HPDE6-E6E7 (cell line): ENCODE results near the gene ELL.
A peak's percentile ranks its signal among the peaks of the same experiment; 100 is the strongest.
"Not testable (repeated sequence)": the region's sequence is repeated elsewhere in the genome, so short reads cannot be mapped to it uniquely, and the experiment has no call there.

Source experiments
- DNase-seq: peaks from one replicate; pipeline ENCODE4 v3.0.0; 2011; ENCODE audit warnings: missing footprints; ENCODE audit errors: extremely low spot score

The ELL gene

DNA sequence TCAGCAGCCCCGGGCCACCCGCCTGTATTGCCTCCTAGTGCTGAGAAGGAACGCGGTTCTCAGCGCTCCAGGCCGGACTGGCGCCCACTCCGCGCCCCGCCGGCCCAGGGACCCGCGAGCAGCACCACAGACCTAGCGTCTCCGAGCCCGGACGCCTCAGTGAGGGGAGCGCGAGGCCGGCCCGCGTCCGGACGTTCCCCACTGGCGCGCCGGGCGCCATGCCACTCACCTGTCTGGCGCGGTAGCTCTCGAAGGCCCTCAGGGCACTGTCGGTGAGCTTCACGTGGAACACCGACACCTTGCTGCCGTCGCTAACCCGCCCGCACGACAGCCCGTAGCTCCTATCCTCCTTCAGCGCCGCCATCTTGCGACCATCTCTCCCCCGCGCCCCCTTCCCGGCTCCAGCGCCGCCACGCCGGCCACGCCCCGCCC, at the start of gene ELL:
Gene ELL (minus strand): TSS at position 379 of the 432 bp plus-strand sequence. CDS start 15 bp downstream, at position 364.
- no peak for DNase-seq

DNA sequence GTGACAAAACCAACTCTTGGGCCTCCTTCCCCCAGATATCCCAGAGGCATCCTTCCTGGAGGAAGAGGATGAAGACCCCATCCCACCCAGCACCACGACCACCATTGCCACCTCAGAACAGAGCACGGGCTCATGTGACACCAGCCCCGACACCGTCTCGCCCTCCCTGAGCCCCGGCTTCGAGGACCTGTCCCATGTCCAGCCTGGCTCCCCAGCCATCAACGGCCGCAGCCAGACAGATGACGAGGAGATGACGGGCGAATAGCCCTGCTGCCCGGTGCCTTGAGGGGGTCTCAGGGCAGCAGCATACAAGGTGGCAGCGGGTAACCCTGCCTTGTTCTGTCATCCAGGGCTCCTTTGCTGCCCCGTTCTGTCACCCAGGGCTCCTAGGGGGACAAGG, 46.5 kb upstream of the ELL start:
- DNase-seq, result no peak

DNA sequence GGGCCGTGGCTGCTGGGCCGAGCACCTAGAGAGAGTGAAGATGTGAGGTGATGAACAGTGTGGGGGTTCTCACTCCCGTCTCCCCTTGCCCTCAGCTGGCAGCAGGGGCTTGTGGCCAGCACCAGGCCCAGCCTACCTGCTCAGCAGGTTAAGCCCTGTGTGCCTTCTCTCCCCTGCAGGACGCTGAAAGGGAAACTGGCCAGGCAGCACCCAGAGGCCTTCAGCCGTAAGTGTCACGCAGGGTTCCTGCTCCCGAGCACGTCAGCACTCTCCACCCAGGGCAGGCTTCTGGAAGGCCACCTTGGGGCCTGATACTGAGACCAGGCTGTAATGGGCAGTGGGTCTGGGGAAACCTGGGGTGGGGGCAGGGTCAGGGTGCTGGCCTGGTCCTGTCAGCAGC, 45.1 kb upstream of the ELL start:
- DNase-seq, result no peak

DNA sequence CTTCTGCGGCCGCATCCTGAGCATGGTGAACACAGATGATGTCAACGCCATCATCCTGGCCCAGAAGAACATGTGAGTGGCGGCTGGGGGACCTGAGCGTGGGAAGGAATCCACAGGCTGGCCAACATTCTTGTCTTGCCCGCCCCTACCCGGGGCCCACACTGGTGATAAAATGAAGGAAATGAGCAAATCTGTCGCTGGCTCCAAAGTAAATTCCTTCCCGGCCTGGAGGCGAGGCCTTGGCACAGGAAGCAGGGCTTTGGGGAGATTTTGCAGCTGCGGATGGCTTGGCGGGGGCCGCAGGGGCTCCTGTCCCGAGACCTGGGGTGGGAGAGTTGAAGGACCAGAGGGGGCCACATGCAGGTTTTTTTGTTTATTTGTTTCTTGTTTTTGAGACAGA, 40.2 kb upstream of the ELL start:
- no peak for DNase-seq

DNA sequence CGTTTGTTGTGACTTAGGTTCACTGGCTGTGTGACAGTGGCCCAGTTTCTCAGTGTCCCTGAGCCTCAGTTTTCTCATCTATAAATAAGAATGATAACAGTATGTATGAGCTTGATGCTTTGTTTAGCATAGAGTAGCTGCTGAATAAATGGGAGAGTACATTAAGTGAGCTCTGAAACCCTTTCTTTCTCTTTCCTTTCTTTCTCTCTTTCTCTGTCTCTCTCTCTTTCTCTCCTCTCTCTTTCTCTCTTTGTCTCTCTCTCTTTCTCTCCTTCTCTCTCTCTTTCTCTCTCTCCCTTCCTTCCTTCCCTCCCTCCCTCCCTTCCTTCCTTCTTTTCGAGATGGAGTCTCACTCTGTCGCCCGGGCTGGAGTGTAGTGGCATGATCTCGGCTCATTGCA, 37.8 kb upstream of the ELL start:
- DNase-seq, result no peak

DNA sequence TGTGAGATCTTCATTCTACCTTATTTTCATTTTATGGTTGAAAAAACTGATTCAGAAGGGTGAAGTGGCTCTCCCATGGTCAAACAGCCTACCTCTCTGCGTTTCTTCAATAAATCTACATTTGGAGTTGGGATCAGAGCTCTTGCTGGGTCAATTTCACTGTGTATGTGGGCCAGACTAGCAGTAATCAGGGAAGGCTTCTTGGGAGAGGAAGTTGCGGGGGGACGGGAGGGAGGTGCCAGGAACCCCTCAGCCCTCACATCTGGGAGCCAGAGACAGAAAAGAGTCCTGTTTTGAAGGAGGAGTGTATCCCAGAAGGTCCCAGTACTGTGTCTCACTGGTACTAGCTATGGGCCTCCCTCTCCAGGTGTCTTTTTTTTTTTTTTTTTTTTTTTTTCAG, 36.7 kb upstream of the ELL start:
- DNase-seq, result no peak

DNA sequence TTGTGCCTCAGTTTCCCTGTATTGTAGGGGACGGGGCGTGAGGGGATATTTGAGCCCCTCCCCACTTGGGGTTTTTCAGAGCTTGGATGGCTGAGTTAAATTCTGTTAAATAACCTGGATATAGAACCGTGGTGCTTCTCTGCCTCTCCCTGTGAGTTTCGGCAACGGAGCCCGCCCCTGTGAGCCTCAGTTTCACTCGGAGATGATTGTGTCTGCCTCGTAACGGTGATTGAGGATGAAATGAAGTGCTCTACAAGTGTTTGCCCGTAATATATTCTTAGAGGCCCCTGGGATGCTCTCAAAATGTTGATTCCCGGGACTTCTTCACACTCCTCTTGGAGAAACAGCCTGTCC, 36.3 kb upstream of the ELL start:
- no peak for DNase-seq

DNA sequence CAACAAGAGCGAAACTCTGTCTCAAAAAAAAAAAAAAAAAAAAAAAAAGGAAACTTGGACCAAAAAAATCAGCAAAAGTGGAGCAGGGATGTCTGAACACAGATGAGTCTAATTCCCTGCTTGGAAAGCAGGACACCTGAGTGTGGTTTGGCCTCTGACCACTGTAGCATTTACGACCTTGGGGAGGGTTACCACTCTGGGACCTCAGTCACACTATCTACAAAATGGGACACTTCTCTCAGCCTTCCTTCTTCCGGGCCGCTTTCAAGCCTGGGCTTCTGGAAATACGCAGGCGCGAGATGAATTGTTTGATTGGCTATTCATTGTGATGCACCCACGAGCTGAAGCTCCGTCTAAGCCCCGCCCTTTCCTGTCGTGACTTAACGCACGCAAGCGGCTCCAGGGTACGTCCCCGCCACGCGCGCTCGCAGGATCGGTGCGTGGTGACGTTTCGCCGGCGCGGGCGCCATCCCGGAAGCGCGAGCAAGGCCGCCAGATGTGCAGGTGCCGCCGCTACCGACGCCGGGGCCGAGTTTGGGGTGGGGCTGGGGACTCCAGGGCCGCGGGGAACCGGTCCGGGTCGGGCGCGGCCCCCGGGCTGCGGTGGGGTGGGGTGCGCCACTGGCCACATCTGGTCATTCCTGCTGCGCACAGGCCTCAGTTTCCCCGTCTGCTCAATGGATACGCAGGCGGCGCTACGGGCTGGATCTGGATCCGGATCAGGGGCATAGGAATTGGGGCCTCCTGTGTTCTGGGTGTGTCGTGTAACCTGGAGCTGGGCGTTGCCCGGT, 35.7 kb upstream of the ELL start, which contains the start of gene KXD1:
Gene KXD1 (plus strand): TSS at position 460 of the 791 bp plus-strand sequence. CDS start 4,187 bp downstream, outside the sequence.
- DNase-seq, result peak; percentile 94

DNA sequence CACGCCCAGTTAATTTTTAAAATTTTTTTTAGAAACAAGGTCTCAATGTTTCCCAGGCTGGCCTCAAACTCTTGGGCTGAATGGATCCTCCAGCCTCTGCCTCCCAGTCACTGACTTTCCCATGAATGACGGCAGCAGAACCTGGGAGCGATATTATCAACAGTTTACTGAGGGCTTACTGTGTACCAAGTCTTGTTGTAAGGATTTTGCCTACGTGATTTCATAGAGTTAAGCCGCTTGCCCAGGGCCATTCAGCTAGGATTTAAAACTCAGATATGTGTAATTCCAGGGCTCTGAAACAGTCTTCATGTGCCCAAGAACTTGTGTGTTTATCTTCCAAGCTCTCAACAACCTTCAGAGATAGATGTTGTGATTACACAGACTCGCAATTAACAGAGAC, 29.8 kb upstream of the ELL start:
- DNase-seq, result no peak

DNA sequence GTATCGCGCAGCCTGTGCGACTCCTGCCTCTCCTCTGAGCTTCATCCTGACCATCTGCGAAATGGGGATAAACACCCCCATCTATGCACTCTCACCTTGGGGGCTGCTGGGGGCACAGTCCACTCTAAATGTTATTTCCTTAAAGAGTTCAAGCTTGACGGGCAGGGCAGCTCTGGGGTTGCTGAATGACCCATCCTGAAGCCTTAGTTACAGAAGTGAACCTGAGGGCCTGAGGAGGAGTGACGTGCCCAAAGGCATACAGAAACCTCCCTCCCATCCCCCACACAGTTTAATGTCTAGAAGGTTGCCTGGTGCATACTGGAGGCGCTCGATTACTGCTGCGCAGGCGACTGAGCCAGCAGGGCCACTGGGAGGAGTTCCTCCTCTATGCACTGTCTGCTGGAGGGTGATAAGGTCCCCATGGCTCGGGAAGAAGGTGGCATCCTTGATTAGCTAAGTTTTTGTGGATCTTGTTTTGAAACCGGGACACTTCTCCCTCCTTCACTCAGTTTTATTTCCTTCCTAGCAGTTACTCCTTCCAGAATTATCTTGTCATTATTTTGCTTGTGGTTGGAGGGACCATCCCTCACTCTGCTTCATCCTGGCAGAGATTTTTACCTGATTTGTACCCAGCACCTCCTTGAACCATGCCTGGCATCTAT, 22.1 kb upstream of the ELL start:
- peak; percentile 62 for DNase-seq

DNA sequence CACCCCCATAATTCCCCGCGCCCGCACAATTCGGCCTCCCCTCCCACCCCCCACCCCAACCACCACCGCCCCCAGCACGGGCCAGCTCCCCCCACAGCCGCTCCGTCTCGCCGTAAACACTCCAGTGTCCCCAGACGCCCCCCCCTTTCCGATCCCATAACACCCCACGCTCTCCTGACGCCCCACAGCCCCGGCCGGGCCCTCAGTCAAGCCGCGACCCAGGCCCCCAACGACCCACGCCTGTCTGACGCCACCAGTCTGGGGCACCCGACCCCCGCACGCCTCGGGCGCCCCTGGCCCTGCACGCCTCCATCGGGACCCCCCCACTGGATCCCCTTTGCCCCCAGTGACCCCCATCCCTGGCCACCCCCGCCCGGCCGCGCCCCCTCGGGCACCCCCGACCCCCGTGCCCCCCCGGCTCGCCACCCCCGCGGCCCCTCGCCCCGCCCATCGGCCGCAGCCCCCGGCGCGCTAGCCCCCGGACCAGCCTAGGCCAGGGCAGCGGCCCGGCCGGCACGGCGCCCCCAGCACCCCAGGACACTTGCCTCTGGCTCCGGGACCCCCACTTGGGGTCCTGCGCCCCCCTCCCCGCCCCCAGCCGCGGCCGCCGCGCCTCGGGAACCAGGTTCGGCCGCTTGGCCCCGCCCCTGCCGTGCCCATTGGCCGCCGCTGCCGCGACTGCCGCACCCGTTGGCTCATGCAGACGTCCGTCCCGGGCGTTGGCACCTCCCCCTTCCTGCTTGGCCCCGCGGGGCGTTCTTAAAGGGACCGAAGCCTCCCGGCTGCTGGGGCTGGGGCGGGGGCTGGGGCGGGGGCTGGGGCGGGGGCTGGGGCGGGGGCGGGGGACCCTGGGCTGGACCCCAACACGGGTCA, 21.3 kb upstream of the ELL start, which contains the start of gene FKBP8:
Gene FKBP8 (minus strand): TSS at position 633 of the 873 bp plus-strand sequence. CDS start 1,603 bp downstream, outside the sequence.
- peak; percentile 93 for DNase-seq

DNA sequence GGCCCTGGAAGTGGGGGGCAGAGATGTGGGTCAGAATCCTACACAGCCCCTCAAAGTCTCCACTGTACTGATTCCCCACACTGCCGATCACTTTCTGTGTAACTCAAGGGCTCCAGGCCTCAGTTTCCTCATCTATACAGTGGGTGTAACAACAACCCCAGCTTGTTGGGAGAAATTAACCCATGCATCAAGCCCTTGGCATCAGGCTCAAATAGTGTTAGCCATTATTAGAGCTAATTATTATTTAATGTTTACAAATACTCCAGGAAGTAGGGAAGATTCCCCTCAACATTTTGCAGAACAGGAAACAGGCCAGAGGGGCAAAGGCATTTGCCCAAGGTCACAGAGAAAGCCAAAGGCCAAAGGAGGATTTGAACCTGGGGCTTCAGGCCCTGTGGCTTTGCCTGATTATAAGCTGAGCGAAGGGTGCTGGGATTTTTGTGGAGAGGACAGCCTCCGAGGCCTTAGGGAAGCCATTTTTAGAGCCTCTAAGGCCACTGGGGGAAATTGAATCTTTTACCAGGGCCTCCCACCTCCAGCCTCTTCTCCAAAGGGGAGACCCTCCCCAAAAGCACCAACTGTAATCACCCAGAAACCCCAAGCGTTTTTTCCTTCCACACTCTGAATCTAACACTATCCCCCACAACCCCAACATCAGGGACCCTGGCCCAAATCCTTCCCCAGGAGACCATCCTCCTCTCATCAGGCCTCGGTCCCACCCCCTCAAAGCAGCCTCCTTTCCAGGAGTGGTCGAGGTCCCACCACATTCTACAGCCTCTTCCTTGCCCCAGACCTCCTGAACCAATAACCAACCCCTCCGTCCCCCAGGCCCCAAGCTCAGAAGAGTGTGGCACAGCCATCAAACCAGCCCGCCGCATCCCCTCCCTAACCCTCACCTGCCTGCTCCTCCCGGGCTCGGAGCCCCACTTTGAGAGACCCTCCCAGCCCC, 20.4 kb upstream of the ELL start:
- DNase-seq, result no peak

DNA sequence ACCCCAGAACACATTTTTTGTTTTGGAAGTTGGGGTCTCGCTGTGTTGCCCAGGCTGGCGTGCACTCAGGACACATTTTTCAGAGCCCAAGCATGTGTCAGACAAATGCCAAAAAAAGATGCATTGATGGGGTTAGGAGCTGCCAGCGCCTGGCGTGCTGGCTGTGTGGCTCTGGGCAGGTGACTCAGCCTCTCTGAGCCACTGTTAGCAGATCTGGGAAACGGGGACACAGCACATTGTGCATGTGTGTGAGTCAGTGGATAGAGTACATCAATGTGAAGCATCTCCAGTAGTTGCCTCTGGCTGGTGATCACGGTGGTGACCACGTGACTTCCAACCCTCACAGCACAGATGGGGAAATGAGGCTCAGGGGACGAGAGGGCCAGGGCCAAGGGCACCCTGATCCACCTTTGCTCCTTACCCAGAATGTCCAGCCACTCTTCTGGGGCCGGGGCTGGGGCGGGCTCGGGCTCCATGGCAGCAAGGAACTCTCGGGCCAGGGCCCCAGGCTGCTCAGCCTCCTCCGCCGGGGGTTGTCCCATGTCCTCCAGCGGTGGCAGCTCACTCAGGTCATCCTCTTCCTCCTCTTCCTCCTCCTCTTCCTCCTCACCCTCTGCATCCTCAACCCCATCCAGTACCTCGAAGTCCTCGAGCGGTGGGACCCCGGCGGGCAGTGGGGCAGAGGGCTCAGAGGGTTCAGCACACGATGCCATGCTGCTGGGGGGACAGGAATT, 19.6 kb upstream of the ELL start:
- DNase-seq, result no peak

DNA sequence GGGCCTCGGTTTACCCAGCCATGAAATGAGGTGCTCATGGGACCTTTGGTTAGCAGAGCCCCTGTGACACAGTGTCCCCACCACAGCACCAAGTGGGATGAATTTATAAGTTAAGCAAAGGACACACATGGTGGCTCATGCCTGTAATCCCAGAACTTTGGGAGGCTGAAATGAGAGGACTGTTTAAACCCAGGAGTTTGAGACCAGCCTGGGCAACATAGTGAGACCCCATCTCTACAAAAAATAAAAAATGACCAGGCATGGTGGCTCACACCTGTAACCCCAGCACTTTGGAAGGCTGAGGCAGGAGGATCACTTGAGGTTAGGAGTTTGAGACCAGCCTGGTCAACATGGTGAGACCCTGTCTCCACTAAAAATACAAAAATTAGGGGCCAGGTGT, 18.3 kb upstream of the ELL start:
- DNase-seq, result not testable (repeated sequence)

DNA sequence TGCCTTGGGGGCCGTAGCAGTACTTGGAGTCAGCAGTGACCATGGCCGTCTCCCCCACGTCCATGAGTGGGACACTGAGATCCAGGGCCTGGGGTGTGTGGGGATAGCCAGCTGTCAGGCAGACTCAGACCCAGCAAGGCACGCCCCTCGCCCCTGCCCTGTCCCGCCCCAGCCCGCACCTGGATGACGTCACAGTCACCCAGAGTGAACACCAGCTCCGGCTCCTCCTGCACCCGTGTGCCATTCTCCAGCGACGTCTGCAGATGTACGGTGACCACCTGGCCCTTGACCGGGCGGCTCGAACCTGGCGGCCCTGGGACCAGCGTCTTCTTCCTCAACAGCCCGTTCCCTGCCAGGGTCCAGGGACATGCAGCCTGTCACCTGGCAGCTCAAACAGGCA, 17.5 kb upstream of the ELL start:
- DNase-seq, result no peak

DNA sequence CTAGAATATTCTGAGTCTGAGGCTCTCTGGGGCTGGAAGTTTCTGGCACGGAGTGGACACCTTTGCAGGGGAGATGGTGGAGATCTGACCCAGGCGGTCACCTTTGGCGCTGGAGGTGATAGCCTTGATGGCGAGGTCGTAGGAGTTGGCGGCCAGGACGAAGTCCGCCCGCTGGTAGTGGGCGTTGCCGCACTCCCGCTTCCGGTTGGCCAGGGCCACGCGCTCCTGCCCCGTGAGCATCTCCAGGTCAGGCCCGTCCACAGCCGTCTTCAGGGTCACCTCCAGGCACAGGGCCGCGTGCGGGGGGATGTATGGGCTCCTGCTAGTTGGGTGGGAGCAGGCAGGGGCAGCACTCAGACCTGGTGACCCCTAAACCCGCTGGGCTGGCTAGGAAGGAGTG, 16.2 kb upstream of the ELL start:
- no peak for DNase-seq

DNA sequence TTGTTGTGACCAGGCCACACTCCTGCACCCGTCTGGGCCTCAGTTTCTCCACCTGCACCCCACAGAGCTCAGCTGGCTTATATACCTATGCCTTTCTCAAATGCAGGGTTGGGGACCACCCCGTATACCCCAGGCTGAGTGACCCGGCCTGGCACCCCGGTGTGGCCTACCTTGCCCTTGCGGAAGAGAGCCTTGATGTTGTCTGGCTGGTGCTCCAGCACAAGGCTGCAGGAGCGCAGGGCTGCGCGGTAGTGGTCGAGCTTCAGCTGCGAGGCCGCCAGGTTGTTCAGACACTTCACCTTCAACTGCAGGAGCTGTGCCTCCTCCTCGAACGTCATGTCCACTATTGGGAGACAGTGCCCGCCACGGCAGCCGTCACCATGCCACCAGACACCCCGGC, 15.6 kb upstream of the ELL start:
- DNase-seq, result no peak

DNA sequence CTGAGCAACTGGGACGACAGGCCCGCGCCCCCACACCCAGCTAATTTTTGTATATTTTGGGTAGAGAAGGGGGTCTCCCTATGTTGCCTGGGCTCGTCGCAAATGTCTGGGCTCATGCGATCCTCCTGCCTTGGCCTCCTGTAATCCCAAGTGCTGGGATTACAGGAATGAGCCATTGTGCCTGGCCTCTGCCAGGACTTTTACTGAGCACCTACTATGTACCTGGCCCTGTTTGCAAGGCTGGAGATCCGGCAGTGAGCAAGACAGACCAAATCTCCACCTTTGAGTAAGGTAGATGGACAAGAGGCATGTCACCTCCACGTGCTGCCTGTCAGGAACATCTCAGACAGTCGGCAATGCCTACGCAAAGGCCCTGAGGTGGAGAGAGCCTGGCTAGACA, 14.6 kb upstream of the ELL start:
- no peak for DNase-seq

DNA sequence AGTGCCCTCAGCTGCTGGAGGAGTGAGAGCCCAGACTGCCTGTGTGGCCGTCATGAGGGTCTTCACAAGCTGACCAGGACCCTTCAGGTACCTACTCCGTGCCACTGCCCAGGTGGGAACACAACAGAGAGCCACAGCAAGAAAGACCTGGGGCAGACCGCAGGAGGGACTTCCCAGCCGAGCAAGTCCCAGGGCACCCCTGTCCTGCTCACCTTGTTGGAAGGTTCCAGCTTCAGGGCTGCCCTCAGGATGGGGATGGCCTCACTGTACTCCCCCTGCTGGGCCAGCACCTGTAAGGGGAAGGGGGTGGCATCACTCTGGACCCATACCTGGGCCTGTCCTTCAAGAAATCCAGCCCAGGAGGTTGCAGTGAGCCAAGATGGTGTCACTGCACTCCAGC, 11.2 kb upstream of the ELL start:
- DNase-seq, result no peak

DNA sequence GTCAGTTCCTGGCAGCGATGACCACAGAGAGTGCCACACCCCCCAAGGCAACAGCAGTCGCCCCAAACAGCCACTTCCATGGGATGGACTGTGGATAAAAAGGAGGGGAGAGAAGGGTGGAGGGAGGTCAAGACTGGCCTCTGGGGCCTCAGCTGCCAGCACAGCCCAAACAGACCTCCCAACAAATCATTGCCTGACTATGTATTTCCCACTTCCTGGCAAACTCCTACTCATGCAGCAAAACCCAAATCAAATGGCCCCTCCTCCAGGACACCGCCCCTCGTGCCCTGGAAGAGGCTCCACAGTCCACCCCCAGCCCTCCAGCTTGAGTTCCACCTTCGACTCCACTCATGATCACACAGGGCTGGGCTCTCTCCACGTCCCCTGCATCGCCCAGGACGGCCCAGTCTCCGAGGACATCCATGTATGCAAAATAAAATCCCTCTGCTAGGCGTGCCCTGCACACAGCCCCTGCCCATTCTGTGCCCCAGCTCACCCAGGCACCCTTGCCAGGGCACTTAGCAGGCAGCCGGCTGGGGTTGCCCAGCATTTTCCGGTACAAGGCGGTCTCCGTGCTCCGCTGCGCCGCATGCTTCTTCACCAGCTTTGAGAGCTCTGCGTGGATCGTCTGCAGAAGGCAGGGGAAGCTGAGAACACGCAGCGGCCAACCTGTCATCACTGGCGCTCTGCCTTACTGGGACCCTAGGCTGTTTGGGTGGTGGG, 10.5 kb upstream of the ELL start:
- no peak for DNase-seq
